Activated T-helper 1 cell treated with Interleukin-2 at 50 U/mL for 16 hours (primary cell): ENCODE data around the gene DAPK2.

Experiments
- DNase-seq: peaks from one replicate; pipeline ENCODE4 v3.0.0-alpha.2; 2020; ENCODE audit warnings: low read depth

The DAPK2 gene

GRCh38 chr15:64024172-64025050 is 21.9 kb downstream of the DAPK2 start:
- DNase-seq, result no peak

GRCh38 chr15:64023220-64023619 is 23.1 kb downstream of the DAPK2 start:
- no peak for DNase-seq

DNA sequence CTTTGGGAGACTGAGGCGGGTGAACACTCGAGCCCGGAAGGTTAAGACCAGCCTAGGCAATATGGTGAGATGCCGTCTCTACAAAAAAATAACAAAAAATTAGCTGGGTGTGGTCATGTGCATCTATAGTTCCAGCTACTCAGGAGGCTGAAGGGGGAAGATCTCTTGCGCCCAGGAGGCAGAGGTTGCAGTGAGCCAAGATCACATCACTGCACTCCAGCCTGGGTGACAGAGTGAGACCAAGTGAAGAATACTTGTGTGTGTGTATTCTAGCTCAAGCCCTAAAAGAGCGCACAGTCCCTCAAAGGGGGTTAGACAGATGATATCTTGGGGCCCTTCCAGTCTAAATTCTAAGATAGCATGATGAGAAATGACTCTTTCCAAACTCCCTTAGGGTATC is 23.7 kb downstream of the DAPK2 start:
- no peak for DNase-seq

- no peak for DNase-seq
Measured at GRCh38 chr15:64019764-64020163, 26.5 kb downstream of the DAPK2 start.

DNA sequence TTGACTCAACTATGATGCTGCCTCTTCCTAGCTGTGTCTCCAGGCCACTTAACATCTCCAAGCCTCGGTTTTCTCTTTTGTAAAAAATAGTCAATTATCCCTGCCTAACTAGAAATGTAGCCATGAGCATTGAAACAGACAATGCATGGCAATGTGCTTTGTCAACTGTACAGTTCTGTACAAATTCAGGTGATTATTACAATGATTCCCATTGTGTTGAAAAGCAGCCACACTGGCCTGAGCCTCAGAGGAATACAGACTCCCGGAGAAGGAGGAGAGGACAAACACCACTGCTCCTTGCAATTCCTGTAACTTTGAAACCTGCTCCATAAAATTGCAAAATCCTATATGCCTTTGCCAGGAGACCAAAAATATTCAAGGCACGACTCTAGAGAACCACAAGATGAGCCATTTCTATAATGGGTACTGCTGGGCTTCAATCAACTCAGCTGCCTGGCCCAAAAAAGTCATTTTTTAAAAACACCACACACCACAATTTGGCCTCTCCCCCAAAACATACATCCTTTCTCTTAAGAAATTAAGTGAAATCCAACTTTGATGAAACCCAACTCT is 28.6 kb downstream of the DAPK2 start:
- no peak for DNase-seq

DNA sequence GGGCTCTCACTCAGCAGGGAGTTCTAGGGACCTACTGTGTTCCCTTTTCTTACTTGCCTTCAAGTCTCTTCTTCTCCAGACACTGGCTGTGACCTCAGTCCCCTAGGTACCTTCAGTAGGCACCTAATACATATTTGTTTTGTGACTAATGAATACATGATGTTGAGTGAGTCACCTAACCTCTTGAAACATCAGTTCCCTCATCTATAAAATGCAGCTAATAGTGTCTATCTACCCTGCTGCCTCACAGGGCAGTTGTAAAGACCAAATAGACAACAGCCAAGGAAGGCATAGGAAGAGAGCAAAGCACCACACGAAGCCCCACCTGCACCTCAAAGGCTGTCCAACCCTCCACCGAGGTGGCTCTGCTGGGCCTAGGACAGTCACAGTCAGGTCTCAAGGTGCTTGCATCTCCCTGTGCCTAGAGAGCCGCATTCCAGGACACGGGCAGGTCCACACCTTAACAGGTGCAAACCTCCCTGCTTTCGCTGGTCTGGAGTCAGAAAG is 29.1 kb downstream of the DAPK2 start:
- no peak for DNase-seq

GRCh38 chr15:64016257-64016656 is 30.0 kb downstream of the DAPK2 start:
- DNase-seq, result no peak

- no peak for DNase-seq
Measured at GRCh38 chr15:64014995-64015394, 31.3 kb downstream of the DAPK2 start.

DNA sequence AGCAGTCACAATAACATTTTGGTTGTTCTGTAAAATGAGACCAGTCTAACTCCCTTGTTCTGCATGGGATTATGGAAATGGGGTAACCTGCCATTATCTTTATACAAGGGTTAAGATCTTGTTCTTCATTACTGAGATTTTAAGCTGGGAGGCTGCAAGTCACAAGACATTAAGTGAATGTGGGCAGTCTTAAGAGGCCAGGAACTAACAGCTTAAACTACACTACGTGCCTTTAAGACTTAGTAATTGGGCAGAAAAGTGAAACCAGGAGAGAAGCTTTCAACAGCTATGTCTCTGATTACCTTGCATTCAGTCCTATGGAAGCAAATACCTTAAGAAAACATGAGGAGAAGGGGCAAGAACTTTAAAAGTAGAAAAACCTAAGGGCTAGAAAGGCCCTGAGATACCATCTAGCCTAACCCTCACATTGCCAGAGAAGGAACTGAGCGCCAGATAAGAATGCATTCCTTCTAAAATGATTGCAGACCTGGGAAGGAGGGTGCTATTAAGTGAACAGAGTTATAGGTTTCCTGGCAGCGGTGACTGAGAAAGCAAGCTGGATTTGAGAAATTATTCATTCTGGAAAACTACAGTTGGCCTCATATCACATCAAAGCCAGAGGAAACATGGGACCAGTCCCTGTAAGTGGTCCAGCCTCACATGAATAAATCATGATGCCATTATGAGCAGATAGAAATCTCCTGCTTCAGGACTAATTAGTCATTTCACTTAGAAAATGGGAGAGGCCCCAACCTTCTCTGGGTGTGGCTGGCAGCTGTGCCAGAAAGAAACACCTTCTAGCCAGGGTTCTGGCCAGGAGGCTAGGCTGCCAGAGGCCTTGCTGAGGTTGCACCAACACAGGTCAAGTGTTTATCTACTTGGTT is 32.9 kb downstream of the DAPK2 start:
- DNase-seq, result no peak

DNA sequence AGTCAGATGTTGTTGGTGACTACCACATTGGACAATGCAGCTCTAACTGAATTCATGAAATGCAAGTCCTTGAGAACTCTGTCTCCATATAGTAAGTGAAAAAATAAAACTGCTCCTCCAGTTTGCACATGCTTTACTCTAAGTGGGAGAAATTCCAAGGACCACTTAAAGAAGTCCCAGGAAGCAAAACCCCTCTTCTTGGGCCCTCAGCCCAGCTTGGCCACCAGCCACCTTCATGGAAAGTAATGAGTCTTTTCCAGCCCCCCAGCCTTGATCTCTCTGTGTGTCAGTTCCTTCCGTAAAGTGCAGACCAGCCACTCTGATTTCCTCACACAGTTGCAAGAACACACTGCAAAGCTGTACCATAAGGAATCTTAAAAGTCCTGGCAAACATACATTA is 34.5 kb downstream of the DAPK2 start:
- DNase-seq, result no peak

- peak; percentile 75 for DNase-seq
Measured at GRCh38 chr15:64010719-64011118, 35.6 kb downstream of the DAPK2 start.

- peak; percentile 25 for DNase-seq
Measured at GRCh38 chr15:64009798-64010261, 36.5 kb downstream of the DAPK2 start.

GRCh38 chr15:64009241-64009640 is 37.0 kb downstream of the DAPK2 start:
- DNase-seq, result no peak

DNA sequence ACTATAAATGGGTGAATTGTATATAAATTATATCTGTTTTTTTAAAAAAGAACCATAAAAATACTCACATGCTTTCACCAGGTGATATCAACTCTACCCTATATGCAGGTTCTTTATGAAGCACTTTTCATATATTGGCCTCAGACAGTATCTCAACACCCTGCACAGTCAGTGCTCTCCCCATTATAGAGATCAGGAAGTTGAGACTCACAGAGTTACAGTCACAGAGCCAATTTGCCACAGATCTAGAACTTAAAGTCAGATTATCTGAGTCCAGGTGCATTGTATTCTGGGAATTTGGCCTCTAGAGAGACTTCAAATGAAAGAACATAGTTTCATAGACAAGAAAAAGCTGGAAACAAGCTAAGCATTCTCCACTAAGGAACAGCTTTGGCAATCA is 38.1 kb downstream of the DAPK2 start:
- DNase-seq, result no peak

- DNase-seq, result no peak
Measured at GRCh38 chr15:64006642-64007041, 39.6 kb downstream of the DAPK2 start.

GRCh38 chr15:64004587-64004986 is 41.7 kb downstream of the DAPK2 start:
- no peak for DNase-seq

- no peak for DNase-seq
Measured at GRCh38 chr15:64004056-64004455, 42.2 kb downstream of the DAPK2 start.

- no peak for DNase-seq
Measured at GRCh38 chr15:64003182-64003581, 43.1 kb downstream of the DAPK2 start.

GRCh38 chr15:64001148-64001547 is 45.1 kb downstream of the DAPK2 start:
- DNase-seq, result no peak

GRCh38 chr15:64000183-64000951 is 45.9 kb downstream of the DAPK2 start:
- no peak for DNase-seq

GRCh38 chr15:63999177-63999576 is 47.1 kb downstream of the DAPK2 start:
- no peak for DNase-seq

GRCh38 chr15:63998489-63998888 is 47.8 kb downstream of the DAPK2 start:
- DNase-seq, result no peak
